Middle frontal gyrus (tissue), 1 donor: Measurements from ENCODE around the gene RBM10.

Experiments used
- DNase-seq: peaks from one replicate; pipeline ENCODE4 v3.0.0-alpha.2; 2015; ENCODE audit warnings: low spot score; ENCODE audit errors: extremely low spot score

Gene RBM10

GRCh38 chrX:47176101-47176740, 31.2 kb downstream of the RBM10 start:
- DNase-seq, result no peak

GRCh38 chrX:47177079-47177478, 32.1 kb downstream of the RBM10 start:
- DNase-seq, result no peak

- no peak for DNase-seq
Observed at GRCh38 chrX:47178337-47178736, 33.3 kb downstream of the RBM10 start.

- no peak for DNase-seq
Observed at GRCh38 chrX:47179221-47179927, 34.4 kb downstream of the RBM10 start.

GRCh38 chrX:47179928-47180255, 34.9 kb downstream of the RBM10 start:
- no peak for DNase-seq

GRCh38 chrX:47180346-47180745, 35.3 kb downstream of the RBM10 start:
- no peak for DNase-seq

- DNase-seq, result no peak
Observed at GRCh38 chrX:47181301-47181700, 36.3 kb downstream of the RBM10 start.

- no peak for DNase-seq
Observed at GRCh38 chrX:47182106-47182700, 37.2 kb downstream of the RBM10 start.

- no peak for DNase-seq
Observed at GRCh38 chrX:47184486-47184885, 39.5 kb downstream of the RBM10 start.

- DNase-seq, result no peak
Observed at GRCh38 chrX:47185241-47185640, 40.2 kb downstream of the RBM10 start.

GRCh38 chrX:47186096-47186740, 41.2 kb downstream of the RBM10 start:
- DNase-seq, result no peak

GRCh38 chrX:47187106-47187677, 42.2 kb downstream of the RBM10 start:
- no peak for DNase-seq

- DNase-seq, result no peak
Observed at GRCh38 chrX:47189906-47190305, 44.9 kb downstream of the RBM10 start.

GRCh38 chrX:47190445-47191269, 45.6 kb downstream of the RBM10 start:
- peak; percentile 77 for DNase-seq

GRCh38 chrX:47191331-47191730, 46.3 kb downstream of the RBM10 start:
- no peak for DNase-seq

GRCh38 chrX:47191806-47192401, 46.9 kb downstream of the RBM10 start:
- DNase-seq, result no peak

GRCh38 chrX:47193475-47194193, 48.6 kb downstream of the RBM10 start, which contains the start of gene UBA1:
Gene UBA1, plus strand, starts transcription at chrX:47193829. Its CDS starts 4,974 bp downstream, at chrX:47198803.
- DNase-seq, result peak; percentile 79

GRCh38 chrX:47194194-47194787, 49.3 kb downstream of the RBM10 start:
- DNase-seq, result no peak

GRCh38 chrX:47196098-47196497, 51.1 kb downstream of the RBM10 start:
- DNase-seq, result no peak

GRCh38 chrX:47197526-47197925, 52.5 kb downstream of the RBM10 start:
- DNase-seq, result no peak
